ENCODE data around the gene ZBTB47.
A peak's percentile ranks its signal among the peaks of the same experiment; 100 is the strongest.

Gene ZBTB47

DNA sequence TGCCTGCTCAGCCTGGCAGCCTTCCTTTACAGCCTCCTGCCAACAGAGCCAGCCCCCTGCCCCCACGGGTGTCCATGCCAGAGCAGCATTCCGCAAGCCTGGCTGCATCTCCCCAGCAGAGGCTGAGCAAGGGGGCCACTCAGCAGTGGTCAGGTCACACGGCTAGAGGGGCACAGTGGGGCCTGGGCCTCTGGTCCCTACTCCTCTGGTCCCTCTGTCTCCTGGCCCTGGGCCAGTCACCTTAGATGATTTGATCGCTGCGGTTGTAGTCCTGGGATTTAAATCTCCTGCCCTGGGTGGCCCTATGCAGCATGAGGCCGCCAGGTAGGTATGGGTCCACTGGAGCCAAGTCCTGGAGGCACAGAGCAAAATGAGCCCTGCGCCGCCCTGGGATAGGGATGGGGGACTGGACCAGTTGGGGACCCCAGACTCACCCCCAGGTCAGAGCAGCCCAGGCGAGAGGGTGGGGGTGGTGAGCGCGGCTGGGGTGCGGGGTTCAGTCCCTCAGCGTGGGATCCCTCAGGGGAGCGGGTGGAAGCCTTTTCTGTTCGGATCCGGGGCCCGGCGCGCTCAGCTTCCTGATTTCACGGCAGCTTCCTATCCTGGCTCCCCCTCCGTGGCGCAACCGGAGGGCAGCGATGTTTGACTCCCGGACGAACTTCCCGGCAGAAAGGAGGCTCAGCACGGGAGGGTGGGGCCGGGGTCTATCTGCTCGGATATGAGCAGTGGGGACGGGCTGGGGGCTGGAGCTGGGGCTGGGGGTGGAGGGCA, at the start of gene ZBTB47:
Gene ZBTB47, plus strand, starts transcription at position 138 of the 771 bp plus-strand sequence. CDS start 4,659 bp downstream, outside the sequence.
- H3K4me1 ChIP-seq (ENCODE audit: insufficient read depth, poor library complexity, severe bottlenecking), result peaks cover 22% of the 10 kb centered on the region
- TF ChIP-seq, protein P1, sequence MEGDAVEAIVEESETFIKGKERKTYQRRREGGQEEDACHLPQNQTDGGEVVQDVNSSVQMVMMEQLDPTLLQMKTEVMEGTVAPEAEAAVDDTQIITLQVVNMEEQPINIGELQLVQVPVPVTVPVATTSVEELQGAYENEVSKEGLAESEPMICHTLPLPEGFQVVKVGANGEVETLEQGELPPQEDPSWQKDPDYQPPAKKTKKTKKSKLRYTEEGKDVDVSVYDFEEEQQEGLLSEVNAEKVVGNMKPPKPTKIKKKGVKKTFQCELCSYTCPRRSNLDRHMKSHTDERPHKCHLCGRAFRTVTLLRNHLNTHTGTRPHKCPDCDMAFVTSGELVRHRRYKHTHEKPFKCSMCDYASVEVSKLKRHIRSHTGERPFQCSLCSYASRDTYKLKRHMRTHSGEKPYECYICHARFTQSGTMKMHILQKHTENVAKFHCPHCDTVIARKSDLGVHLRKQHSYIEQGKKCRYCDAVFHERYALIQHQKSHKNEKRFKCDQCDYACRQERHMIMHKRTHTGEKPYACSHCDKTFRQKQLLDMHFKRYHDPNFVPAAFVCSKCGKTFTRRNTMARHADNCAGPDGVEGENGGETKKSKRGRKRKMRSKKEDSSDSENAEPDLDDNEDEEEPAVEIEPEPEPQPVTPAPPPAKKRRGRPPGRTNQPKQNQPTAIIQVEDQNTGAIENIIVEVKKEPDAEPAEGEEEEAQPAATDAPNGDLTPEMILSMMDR (IDR thresholded peaks at IDR 0.05; ENCODE audit: poor library complexity, severe bottlenecking), result no peak
- H3K36me3 ChIP-seq (ENCODE audit: low read depth), result no peaks in the 10 kb centered on the region; the same call in 1 of the 2 replicates
- H3K9me3 ChIP-seq (ENCODE audit: severe bottlenecking), result no peaks in the 10 kb centered on the region
- H3K27ac ChIP-seq (ENCODE audit: poor library complexity, severe bottlenecking), result peak within 1 kb of the TSS; percentile 80
- H3K27me3 ChIP-seq (ENCODE audit: insufficient read depth, poor library complexity, severe bottlenecking), result no peaks in the 10 kb centered on the region
- ATAC-seq (ENCODE audit: low read depth), result peak; percentile 9; the same call in 1 of the 3 replicates
- no peak for DNase-seq (ENCODE audit: low spot score)
- H3K4me3 ChIP-seq (ENCODE audit: severe bottlenecking), result peak within 1 kb of the TSS; percentile 94

DNA sequence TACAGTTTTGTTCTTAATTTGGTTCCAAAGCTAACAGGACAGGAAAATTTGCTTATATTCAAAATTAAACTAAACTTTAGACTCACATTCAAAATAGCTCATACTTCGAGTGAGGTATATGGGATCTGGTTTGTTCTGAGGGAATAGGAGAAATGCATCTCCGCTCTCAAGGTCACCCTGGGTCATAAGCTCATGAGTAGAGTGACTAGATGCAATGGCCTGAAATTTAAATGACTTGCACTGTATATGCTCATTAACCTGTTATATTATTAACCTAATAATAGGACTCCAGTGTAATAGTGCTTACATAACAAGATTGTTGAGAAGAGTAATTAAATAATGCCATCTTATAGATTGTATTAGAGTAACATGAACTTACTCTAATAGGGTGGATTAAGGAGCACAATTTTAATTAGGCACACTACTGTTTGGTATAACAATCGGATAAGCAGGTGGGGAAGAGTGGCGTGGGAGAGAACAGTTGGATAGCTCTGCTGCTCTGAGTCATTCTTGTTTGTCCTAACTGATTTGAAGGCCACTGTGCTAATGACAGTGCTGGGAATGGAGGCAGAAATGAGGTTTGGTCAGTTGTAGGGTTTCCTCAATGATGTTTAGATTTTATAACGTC, 47.8 kb upstream of the ZBTB47 start:
- DNase-seq (ENCODE audit: low spot score), result no peak
- no peak for ATAC-seq (ENCODE audit: low read depth)
- H3K27me3 ChIP-seq (ENCODE audit: insufficient read depth, poor library complexity, severe bottlenecking), result no peaks in the 10 kb centered on the region
- H3K9me3 ChIP-seq (ENCODE audit: severe bottlenecking), result no peaks in the 10 kb centered on the region
- H3K27ac ChIP-seq (ENCODE audit: poor library complexity, severe bottlenecking), result no peak overlapping the region
- no peak overlapping the region for H3K4me3 ChIP-seq (ENCODE audit: severe bottlenecking)
- H3K36me3 ChIP-seq (ENCODE audit: low read depth), result peaks cover 64% of the 10 kb centered on the region
- TF ChIP-seq, protein P1 (IDR thresholded peaks at IDR 0.05; ENCODE audit: poor library complexity, severe bottlenecking), result no peak
- peaks cover 13% of the 10 kb centered on the region for H3K4me1 ChIP-seq (ENCODE audit: insufficient read depth, poor library complexity, severe bottlenecking)

DNA sequence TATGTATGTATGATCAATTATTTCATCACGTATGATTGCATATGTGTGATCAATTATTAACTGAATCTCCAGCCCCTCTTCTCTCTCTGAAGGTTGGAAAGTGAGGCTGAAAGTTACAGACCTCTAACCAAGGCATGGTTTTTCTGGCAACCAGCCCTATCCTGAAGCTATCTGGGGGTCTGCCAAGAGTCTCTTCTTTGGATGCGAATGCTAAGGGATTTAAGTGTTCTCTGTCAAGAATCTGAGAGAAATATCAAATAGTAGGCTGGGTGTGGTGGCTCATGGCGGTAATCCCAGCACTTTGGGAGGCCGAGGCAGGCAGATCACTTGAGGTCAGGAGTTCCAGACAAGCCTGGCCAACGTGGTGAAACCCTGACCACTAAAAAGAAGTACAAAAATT, 44.9 kb upstream of the ZBTB47 start:
- Histone ChIP-seq H3K27me3 (ENCODE audit: insufficient read depth, poor library complexity, severe bottlenecking) (no peaks in the 10 kb centered on the region), H3K4me1 (ENCODE audit: insufficient read depth, poor library complexity, severe bottlenecking) (peaks cover 18% of the 10 kb centered on the region), H3K4me3 (ENCODE audit: severe bottlenecking) (no peak overlapping the region), H3K36me3 (ENCODE audit: low read depth) (peaks cover 76% of the 10 kb centered on the region), H3K27ac (ENCODE audit: poor library complexity, severe bottlenecking) (no peak overlapping the region), H3K9me3 (ENCODE audit: severe bottlenecking) (no peaks in the 10 kb centered on the region)
- DNase-seq (ENCODE audit: low spot score) (no peak), ATAC-seq (ENCODE audit: low read depth) (no peak)
- TF ChIP-seq, protein P1 (IDR thresholded peaks at IDR 0.05; ENCODE audit: poor library complexity, severe bottlenecking), result no peak

DNA sequence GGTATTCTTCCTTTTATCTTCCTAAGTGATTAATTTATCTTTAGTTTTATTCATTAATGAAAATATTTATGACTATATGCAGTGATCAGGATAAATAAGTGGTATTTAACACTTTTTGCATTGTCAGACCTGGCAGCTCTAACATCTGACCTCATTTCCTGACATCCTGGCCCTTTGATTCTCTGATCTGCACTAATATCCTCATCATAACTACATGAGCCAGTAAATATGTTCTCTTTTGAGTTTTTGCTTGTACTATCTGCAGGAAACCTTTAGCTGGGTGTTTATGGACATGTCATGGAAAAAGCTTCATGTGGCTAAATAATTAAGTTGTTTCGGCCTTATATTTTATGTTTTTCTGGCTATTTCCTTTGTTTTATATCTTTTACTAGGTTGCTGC, 42.5 kb upstream of the ZBTB47 start:
- Histone ChIP-seq H3K27me3 (ENCODE audit: insufficient read depth, poor library complexity, severe bottlenecking) (no peaks in the 10 kb centered on the region), H3K36me3 (ENCODE audit: low read depth) (peaks cover 58% of the 10 kb centered on the region), H3K9me3 (ENCODE audit: severe bottlenecking) (no peaks in the 10 kb centered on the region), H3K4me1 (ENCODE audit: insufficient read depth, poor library complexity, severe bottlenecking) (peaks cover 13% of the 10 kb centered on the region), H3K4me3 (ENCODE audit: severe bottlenecking) (no peak overlapping the region), H3K27ac (ENCODE audit: poor library complexity, severe bottlenecking) (peak overlapping the region; percentile 14)
- no peak for DNase-seq (ENCODE audit: low spot score)
- no peak for ATAC-seq (ENCODE audit: low read depth)
- TF ChIP-seq, protein P1 (IDR thresholded peaks at IDR 0.05; ENCODE audit: poor library complexity, severe bottlenecking), result no peak
